ENCODE results near the gene UNK. TPM values are rescaled to one million over a fixed set of nuclear protein-coding genes. Genes with fewer than 3 reads are reported as not detected.
"Not testable (repeated sequence)": the region's sequence is repeated elsewhere in the genome, so short reads cannot be mapped to it uniquely, and the experiment has no call there.

Gene UNK
- total RNA-seq, 1 donor from 2014 or later: 61.2 TPM

DNA sequence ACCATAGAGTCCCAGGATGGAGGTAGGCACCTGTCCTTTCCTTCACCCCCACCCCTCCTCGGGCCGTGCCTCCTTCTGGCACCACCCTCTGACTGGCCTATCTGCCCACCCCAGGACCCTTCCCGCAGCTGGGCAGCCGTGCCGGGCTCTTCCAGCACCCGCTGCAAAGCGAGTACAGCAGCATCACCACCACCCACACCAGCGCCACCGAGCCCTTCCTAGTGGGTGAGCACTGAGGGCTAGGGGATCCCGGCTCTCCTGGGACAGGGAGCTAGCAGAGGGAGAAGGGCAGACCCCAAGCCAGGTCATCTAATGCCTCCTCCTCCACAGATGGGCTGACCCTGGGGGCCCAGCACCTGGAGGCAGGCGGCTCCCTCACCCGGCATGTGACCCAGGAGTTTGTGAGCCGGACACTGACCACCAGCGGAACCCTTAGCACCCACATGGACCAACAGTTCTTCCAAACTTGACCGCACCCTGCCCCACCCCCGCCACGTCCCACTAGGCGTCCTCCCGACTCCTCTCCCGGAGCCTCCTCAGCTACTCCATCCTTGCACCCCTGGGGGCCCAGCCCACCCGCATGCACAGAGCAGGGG lies 27.4 kb upstream of the UNK start:
- Mint-ChIP-seq H3K27ac (no peak overlapping the region), H3K4me3 (no peak overlapping the region), H3K36me3 (ENCODE audit: low read depth) (peaks cover 4% of the 10 kb centered on the region), H3K4me1 (peaks cover 9% of the 10 kb centered on the region), H3K27me3 (no peaks in the 10 kb centered on the region), H3K9me3 (no peaks in the 10 kb centered on the region)
- CTCF ChIA-PET: no interaction called here
- no peak for DNase-seq
- POLR2A ChIA-PET: no interaction called here
- intact Hi-C loops (cut with micrococcal nuclease): no loop called here
- no peak for TF ChIP-seq CTCF (IDR thresholded peaks at IDR 0.05)
- ATAC-seq (ENCODE audit: low read depth): no peak

DNA sequence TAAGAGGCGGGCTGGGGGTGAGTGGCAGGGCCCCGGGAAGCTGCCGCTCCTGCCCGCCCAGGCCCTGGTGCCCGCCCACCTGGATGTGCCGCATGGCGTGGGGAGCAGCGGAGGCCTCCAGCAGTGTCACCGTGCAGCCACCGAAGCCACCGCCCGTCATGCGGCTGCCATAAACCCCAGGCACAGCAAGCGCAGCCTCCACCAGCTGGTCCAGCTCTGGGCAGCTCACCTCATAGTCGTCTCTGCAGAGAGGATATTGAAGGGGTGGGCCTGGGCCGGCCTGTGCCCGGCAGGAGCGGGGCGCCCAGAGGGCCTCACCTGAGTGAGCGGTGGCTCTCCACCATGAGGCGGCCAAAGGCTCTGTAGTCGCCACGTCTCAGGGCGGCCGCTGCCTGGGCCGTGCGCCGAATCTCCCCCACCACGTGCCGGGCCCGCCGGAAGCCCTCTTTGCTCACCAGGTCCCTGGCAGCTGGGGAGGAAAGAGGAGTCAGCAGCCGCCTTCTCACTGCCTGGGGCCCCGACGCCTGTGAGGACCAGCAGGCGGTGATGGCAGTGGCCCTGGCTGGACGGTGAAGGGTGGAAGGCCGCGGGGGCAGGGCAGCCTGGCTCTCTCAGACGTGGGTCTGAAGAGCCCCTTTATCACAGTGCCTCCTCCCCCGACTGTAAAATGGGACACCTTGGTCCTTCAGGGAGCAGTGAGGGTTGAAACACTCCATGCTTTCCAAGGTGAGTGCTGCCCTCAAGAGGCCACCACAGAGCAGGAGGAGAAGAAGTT lies 26.3 kb upstream of the UNK start:
- Mint-ChIP-seq H3K27ac (no peak overlapping the region), H3K36me3 (ENCODE audit: low read depth) (peaks cover 7% of the 10 kb centered on the region), H3K4me3 (no peak overlapping the region), H3K4me1 (peaks cover 10% of the 10 kb centered on the region), H3K27me3 (no peaks in the 10 kb centered on the region), H3K9me3 (no peaks in the 10 kb centered on the region)
- no peak for DNase-seq
- no peak for ATAC-seq (ENCODE audit: low read depth)
- POLR2A ChIA-PET: interaction anchor here (8.2 kb wide), 1 partner anchor 17 kb away, joined by 87 read pairs; no protein-coding TSS in a partner anchor
- intact Hi-C loops (cut with micrococcal nuclease): no loop called here
- no peak for TF ChIP-seq CTCF (IDR thresholded peaks at IDR 0.05)
- CTCF ChIA-PET: interaction anchor here (1.6 kb wide), 1 partner anchor 72 kb away, joined by 4 read pairs; no protein-coding TSS in a partner anchor

GRCh38 chr17:75759457-75759856 lies 25.1 kb upstream of the UNK start:
- no peak for DNase-seq
- intact Hi-C loops (cut with micrococcal nuclease): no loop called here
- H3K4me1 Mint-ChIP-seq: peaks cover 15% of the 10 kb centered on the region
- no peak for ATAC-seq (ENCODE audit: low read depth)
- H3K27ac Mint-ChIP-seq: no peak overlapping the region
- H3K27me3 Mint-ChIP-seq: no peaks in the 10 kb centered on the region
- H3K4me3 Mint-ChIP-seq: no peak overlapping the region
- H3K36me3 Mint-ChIP-seq (ENCODE audit: low read depth): peaks cover 7% of the 10 kb centered on the region
- ChIA-PET POLR2A (interaction anchor here (1.2 to 8.2 kb wide), 2 partner anchors 16 to 20 kb away, joined by 7 to 87 read pairs; a partner anchor contains a TSS), CTCF (interaction anchor here (1.2 to 1.6 kb wide), 2 partner anchors 10 to 71 kb away, joined by 3 to 4 read pairs; no protein-coding TSS in a partner anchor)
- H3K9me3 Mint-ChIP-seq: no peaks in the 10 kb centered on the region
- no peak for TF ChIP-seq CTCF (IDR thresholded peaks at IDR 0.05)

DNA sequence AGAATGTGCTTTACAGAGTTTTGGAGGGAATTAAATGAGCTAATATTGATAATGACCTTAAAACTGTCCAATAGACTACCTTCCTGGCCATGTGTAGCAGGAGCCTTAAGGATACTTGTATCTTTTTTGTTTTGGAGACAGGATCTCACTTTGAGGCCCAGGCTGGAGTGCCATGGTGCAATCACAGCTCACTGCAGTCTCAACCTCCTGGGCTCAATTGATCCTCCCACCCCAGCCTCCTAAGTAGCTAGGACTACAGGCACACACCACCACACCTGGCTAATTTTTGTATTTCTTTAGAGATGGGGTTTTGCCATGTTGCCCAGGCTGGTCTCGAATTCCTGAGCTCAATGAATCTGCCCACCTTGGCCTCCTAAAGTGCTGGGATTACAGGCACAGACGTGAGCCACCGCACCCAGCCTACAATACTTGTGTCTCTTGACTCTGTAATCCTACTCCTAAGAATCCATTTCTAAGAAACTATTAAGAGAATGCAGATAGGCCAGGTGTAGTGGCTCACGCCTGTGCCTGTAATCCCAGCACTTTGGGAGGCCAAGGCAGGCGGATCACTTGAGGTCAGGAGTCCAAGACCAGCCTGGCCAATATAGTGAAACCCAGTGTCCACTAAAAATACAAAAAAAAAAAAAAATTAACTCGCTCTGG lies 24.5 kb upstream of the UNK start:
- H3K4me1 Mint-ChIP-seq: peaks cover 10% of the 10 kb centered on the region
- ChIA-PET CTCF (interaction anchor here (1.2 to 1.6 kb wide), 2 partner anchors 10 to 70 kb away, joined by 3 to 4 read pairs; no protein-coding TSS in a partner anchor), POLR2A (interaction anchor here (1.2 to 8.2 kb wide), 2 partner anchors 15 to 20 kb away, joined by 7 to 87 read pairs; a partner anchor contains a TSS)
- H3K4me3 Mint-ChIP-seq; intact Hi-C loops (cut with micrococcal nuclease); H3K27ac Mint-ChIP-seq; H3K27me3 Mint-ChIP-seq; H3K36me3 Mint-ChIP-seq (ENCODE audit: low read depth); ATAC-seq (ENCODE audit: low read depth); H3K9me3 Mint-ChIP-seq; DNase-seq: not testable (repeated sequence)

DNA sequence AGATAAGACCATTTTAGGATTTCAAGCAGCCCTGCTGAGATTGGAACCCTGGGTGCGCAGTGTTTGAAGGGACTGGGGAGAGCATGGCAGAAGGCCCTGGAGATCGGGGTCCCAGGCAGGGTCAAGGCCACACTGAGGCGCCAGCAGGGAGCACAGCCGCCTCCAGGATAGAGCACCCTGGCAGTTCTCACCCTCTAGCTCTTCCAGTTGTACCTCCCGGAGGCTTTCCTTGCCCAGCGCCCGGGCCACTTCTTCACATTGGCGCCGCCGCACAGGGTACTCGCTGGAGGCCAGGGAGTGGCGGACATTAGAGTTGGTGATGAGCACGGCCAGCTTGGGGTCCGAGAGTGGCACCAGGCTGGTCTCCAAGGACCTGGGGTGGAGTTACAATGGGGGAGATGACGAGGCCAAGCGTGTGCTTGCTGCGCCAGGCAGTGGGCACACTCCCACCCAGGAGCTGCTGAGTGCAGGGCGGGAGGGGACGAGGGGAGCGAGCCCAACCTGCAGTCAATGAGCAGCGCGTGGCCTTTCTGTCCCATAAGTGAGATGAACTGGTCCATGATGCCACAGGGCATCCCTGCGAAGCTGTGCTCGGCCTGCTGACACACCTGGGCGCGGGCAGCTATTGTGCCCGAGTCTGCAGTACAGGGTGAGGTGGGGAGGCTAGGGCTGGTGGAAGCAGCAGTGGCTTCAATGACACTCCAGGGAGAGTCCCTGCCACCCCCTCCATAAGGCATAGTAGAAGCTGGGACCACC lies 21.9 kb upstream of the UNK start:
- ATAC-seq (ENCODE audit: low read depth) (no peak), DNase-seq (no peak)
- intact Hi-C loops (cut with micrococcal nuclease): no loop called here
- no peak for TF ChIP-seq CTCF (IDR thresholded peaks at IDR 0.05)
- no peaks in the 10 kb centered on the region for H3K27me3 Mint-ChIP-seq
- H3K4me3 Mint-ChIP-seq: no peak overlapping the region
- peaks cover 7% of the 10 kb centered on the region for H3K36me3 Mint-ChIP-seq (ENCODE audit: low read depth)
- H3K27ac Mint-ChIP-seq: no peak overlapping the region
- peaks cover 16% of the 10 kb centered on the region for H3K4me1 Mint-ChIP-seq
- ChIA-PET CTCF (interaction anchor here (1.4 to 5.3 kb wide), 6 partner anchors 9 to 130 kb away, joined by 4 to 54 read pairs (median 8); partner anchors contain the start of gene SMIM5), POLR2A (interaction anchor here (0.6 to 8.2 kb wide), 11 partner anchors 9 to 440 kb away, joined by 3 to 91 read pairs (median 4); partner anchors contain the start of gene UNK)
- no peaks in the 10 kb centered on the region for H3K9me3 Mint-ChIP-seq

Data from activated B cell treated with CpG ODN at 0.5 μM for 24 hours (primary cell).